Breast epithelium (tissue), 4 donors: ENCODE measurements around the gene CCDC116. TPM values are rescaled to one million over a fixed set of nuclear protein-coding genes. Genes with fewer than 3 reads are reported as not detected.

ENCODE experiments used
- DNase-seq, 2 donors: peaks; one replicate each; pipeline ENCODE4 v3.0.0-alpha.2; 2019; ENCODE audit warnings: low spot score in 2 of 2
- H3K27ac ChIP-seq, 2 donors: fragments of 200-600 bp; sonication (generic) in 1 of 2; one replicate each; pipeline ENCODE4 v1.5.1; 2016 to 2019; ENCODE audit warnings: mild to moderate bottlenecking in 1 of 2
- H3K27me3 ChIP-seq, 2 donors: fragments of 200-600 bp; sonication (generic) in 1 of 2; one replicate each; pipeline versions ENCODE4 v1.5.1 to v1.6.0; 2017 to 2019; ENCODE audit warnings: control low read depth in 1 of 2, mild to moderate bottlenecking in 1 of 2
- H3K36me3 ChIP-seq: fragments of 200-600 bp; one replicate; pipeline ENCODE4 v1.5.1; 2019
- H3K4me1 ChIP-seq, 2 donors: fragments of 200-600 bp; sonication (generic); one replicate each; pipeline ENCODE4 v1.5.1; 2016 to 2019; ENCODE audit warnings: control low read depth in 1 of 2
- H3K4me3 ChIP-seq, 3 donors: fragments of 200-600 bp; sonication (generic); 1 replicate in 2 of 3; 2 replicates in 1 of 3; pipeline ENCODE4 v1.5.1; 2016 to 2019; ENCODE audit warnings: mild to moderate bottlenecking in 3 of 3, moderate library complexity in 2 of 3
- H3K9me3 ChIP-seq, 2 donors: fragments of 200-600 bp; sonication (generic) in 1 of 2; one replicate each; pipeline ENCODE4 v1.5.1; 2016 to 2019; ENCODE audit warnings: control low read depth in 1 of 2
- POLR2A ChIP-seq: fragments of 450-650 bp; IDR thresholded peaks from one replicate; pipeline ENCODE4 v1.6.1; 2016; ENCODE audit warnings: antibody characterized with exemption, mild to moderate bottlenecking, moderate library complexity
- POLR2AphosphoS5 ChIP-seq, 3 donors: sonication (generic); formaldehyde crosslinking; IDR thresholded peaks; one replicate each; pipeline ENCODE4 v1.6.1; 2017; ENCODE audit warnings: antibody characterized with exemption in 3 of 3
- intact Hi-C: fragments of 100-400 bp; cut with DNase I; formaldehyde crosslinking; loops from one replicate; pipeline ENCODE4 v1.15.1; 2023; ENCODE audit warnings: low total_unique reads
- total RNA-seq, 3 donors: library from RNA; depleted of rRNA; stranded (reverse); fragments of >200 nt; gene quantifications; one replicate each; pipeline ENCODE4 v1.1.0, GENCODE V29; 2016
- TF ChIP-seq, protein P1 (sequence below), 3 donors: fragments of 450-650 bp; IDR thresholded peaks; one replicate each; pipeline ENCODE4 v1.5.1; 2016 to 2017; ENCODE audit warnings: antibody characterized with exemption in 3 of 3, mild to moderate bottlenecking in 3 of 3, moderate library complexity in 3 of 3

Gene CCDC116
- total RNA-seq, 3 donors from 2014 or later = 0.15 to 0.33 TPM; not detected in 1

DNA sequence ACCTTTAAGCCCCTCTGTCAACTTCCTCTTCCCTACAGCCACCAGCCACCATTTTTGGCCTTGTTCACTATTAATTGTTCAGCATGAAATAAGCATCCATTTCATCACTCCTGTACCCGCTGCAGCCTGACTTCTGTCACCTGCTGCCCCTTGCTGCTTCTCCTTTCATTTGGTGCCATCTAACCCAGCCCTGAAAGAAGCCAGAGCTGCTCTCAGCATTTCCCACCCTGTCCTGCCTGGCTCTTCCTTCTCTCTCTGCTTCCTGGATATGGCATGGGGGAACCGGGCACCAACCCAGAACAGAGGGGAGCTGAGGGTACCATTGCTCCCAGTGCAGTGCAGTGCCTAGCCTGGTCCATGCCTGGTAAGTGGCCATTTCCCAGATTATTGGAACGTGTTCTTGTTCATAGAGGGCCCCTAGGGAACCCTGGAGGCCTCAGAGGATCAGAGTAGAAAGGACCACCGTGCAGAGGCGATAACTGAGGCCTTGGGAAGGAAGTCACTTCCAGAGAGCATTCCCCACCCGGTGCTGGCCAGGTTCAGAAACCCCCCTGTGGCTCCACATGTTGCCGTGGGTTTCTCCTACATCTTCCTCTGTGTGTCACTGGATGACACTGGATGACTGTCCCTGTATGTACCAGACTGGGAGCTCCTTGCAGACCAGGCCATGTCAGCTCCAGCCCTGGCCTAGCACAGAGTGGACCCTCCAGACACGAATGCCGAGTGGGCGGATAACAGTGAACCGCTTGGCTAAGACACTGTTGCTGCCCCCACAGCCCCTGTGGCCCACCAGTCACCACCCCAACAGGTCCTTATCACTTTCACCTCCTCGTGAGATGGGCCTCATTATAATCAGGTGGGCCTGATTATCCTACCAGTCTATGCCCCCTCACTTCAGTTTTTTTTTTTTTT lies 7.4 kb upstream of the CCDC116 start:
- no peaks in the 10 kb centered on the region for H3K9me3 ChIP-seq
- TF ChIP-seq, protein P1, sequence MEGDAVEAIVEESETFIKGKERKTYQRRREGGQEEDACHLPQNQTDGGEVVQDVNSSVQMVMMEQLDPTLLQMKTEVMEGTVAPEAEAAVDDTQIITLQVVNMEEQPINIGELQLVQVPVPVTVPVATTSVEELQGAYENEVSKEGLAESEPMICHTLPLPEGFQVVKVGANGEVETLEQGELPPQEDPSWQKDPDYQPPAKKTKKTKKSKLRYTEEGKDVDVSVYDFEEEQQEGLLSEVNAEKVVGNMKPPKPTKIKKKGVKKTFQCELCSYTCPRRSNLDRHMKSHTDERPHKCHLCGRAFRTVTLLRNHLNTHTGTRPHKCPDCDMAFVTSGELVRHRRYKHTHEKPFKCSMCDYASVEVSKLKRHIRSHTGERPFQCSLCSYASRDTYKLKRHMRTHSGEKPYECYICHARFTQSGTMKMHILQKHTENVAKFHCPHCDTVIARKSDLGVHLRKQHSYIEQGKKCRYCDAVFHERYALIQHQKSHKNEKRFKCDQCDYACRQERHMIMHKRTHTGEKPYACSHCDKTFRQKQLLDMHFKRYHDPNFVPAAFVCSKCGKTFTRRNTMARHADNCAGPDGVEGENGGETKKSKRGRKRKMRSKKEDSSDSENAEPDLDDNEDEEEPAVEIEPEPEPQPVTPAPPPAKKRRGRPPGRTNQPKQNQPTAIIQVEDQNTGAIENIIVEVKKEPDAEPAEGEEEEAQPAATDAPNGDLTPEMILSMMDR (IDR thresholded peaks at IDR 0.05) = no peak
- TF ChIP-seq POLR2A (no peak), POLR2AphosphoS5 (IDR thresholded peaks at IDR 0.05) (no peak)
- H3K4me3 ChIP-seq = no peak overlapping the region
- intact Hi-C loops = no loop called here
- no peaks in the 10 kb centered on the region for H3K36me3 ChIP-seq
- no peak for DNase-seq
- H3K27ac ChIP-seq = no peak overlapping the region
- peaks cover 12 to 14% of the 10 kb centered on the region in 2 donors for H3K4me1 ChIP-seq
- H3K27me3 ChIP-seq = no peaks in the 10 kb centered on the region

DNA sequence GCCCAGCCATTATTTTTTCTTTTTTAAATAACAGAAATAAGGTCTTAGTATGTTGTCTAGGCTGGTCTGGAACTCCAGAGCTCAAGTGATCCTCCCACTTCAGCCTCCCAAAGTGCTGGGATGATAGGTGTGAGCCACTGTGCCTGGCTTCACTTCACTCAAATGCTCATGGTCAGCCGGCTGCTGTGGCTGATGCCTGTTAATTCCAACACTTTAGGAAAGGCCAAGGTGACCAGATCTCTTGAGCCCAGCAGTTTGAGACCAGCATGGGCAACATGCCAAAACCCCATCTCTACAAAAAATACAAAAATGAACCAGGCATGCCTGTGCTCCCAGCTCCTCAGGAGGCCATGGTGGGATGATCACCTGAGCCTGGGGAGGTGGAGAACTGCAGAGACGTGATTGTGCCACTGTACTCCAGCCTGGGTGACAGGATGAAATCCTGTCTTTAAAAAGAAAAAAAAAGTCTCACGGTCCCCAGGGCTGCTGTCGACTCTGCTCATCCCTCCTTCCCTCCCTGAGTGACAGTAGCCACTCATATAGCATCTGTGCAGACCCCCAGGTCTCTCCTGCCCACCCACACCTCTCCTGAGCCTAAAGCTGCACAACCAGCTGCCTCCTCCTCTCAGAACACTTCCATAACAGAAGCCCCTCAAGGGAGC lies 6.4 kb upstream of the CCDC116 start:
- TF ChIP-seq, protein P1 (IDR thresholded peaks at IDR 0.05) = no peak
- TF ChIP-seq POLR2A (no peak), POLR2AphosphoS5 (IDR thresholded peaks at IDR 0.05) (no peak)
- Histone ChIP-seq H3K36me3 (no peaks in the 10 kb centered on the region), H3K9me3 (no peaks in the 10 kb centered on the region), H3K4me3 (no peak overlapping the region), H3K4me1 (peaks cover 12 to 14% of the 10 kb centered on the region in 2 donors), H3K27me3 (no peaks in the 10 kb centered on the region), H3K27ac (no peak overlapping the region)
- no peak for DNase-seq
- intact Hi-C loops = no loop called here

DNA sequence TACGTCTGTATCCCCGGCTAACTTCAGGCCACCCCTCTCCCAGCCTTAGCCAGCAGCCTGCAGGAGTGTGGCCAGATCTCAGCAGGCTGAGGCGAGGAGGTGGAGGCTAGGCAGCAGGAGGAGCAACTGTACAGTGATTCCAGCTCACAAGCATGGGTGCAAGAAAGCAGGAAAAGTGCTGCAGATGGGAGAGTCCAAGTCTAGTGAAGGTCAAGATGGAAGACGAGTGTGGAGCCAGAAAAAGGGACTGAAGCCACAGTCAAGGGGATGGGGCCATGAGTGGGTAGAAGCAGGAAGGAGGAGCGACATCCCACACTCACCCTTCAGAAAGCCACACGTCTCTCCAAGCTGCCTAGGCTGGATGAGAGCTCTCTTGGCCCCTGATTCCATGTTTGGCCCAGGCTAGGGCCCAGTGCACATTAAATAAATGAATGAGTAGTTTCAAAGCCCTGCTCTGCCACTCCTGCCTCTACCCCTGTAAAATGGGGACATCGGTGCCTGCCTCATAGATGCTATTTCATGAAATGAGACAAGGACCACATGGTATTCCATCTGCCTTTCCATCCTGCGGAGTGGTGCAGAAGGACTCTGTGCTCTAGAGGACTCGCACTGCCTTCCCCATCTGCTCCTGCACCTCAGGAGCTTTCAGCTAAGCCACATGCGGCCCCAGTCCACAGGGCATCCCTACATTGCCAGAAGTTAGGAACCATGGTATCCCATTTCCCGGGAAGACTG lies 5.7 kb upstream of the CCDC116 start:
- DNase-seq = no peak

DNA sequence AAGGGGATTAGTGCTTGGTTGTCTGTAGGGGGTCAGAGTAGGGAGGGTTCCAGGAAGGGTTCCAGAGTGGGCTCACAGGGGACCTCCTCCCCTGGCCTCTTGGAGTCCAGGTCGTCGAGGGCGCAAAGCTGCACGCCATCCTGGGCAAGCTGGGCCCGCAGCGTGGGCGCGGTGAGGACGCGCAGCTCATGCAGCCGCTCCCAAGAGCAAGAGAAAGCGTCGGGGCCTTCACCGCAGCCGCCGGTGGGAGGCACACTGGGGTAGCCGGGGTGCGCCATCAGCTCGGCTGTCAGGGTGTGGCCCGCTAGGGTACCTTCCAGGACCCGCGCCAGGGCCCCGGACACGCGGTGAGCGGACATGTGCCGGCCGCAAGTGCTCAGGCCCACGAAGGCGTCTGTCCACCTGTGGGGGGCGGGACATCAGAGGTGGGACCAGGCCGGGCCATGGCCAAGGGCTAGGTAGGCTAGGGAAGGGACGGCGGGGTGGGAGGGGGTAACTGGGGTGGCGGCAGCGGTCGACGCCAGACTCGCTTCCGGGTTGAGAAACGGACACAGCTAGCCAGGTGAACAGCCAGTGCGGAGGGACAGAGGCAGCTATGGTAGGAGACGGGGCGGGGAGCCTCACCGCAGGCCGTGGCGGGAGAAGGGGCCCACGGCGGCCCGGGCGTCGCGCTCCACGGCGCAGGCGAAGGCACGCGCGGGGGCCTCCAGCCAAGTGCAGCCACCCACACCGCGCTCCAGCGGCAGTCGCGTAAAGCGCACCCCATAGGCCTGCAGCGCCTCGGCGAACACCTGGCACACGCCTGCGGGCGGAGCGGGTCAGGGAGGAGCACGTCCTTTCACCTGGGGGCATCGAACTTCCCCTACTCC lies 3.9 kb upstream of the CCDC116 start:
- H3K27me3 ChIP-seq = no peaks in the 10 kb centered on the region
- intact Hi-C loops = no loop called here
- H3K9me3 ChIP-seq = no peaks in the 10 kb centered on the region
- peaks cover 3 to 12% of the 10 kb centered on the region in 2 donors for H3K4me1 ChIP-seq
- DNase-seq = no peak
- TF ChIP-seq, protein P1 (IDR thresholded peaks at IDR 0.05) = no peak
- no peak for TF ChIP-seq POLR2AphosphoS5 (IDR thresholded peaks at IDR 0.05)
- no peak for TF ChIP-seq POLR2A
- peak overlapping the region; percentile 76 to 89 (median 85) for H3K4me3 ChIP-seq
- H3K36me3 ChIP-seq = no peaks in the 10 kb centered on the region
- peak overlapping the region in 1 of 2 donors; percentile 83 for H3K27ac ChIP-seq

More for the DNA sequence above, 5.7 kb upstream of the CCDC116 start:
- H3K4me1 ChIP-seq = peaks cover 12 to 14% of the 10 kb centered on the region in 2 donors
- H3K9me3 ChIP-seq = no peaks in the 10 kb centered on the region
- no peak overlapping the region for H3K27ac ChIP-seq
- H3K4me3 ChIP-seq = no peak overlapping the region
- H3K36me3 ChIP-seq = no peaks in the 10 kb centered on the region
- intact Hi-C loops = no loop called here
- no peaks in the 10 kb centered on the region for H3K27me3 ChIP-seq
- no peak for TF ChIP-seq POLR2AphosphoS5 (IDR thresholded peaks at IDR 0.05)
- TF ChIP-seq POLR2A = no peak
- TF ChIP-seq, protein P1 (IDR thresholded peaks at IDR 0.05) = no peak
